WTC11 (cell line): ENCODE results near the gene IFITM5. TPM values are rescaled to one million over a fixed set of nuclear protein-coding genes. Genes with fewer than 3 reads are reported as not detected.

ENCODE experiments used
- ATAC-seq: fragments of 200-7000 bp; cut with Tn5 transposase; 2 replicates; pipeline ENCODE4 v1.10.0; 2021; ENCODE audit warnings: mild to moderate bottlenecking, moderate library complexity
- CTCF ChIA-PET: fragments of 300-600 bp; sonication (Branson Sonifier 250); formaldehyde crosslinking; loops from one replicate; lab custom pipeline; 2021; ENCODE audit warnings: antibody characterized with exemption; lab: Charles Lee
- POLR2A ChIA-PET: fragments of 350-600 bp; sonication (Branson Sonifier 250); formaldehyde crosslinking; loops from one replicate; lab custom pipeline; 2021; ENCODE audit warnings: antibody characterized with exemption; lab: Charles Lee
- DNase-seq: peaks from one replicate; pipeline ENCODE4 v3.0.0; 2021; ENCODE audit warnings: low spot score
- H3K27ac Mint-ChIP-seq: 2 replicates; pipeline ENCODE4 v1.8.0; 2021; ENCODE audit warnings: mixed read lengths
- H3K27me3 Mint-ChIP-seq: 2 replicates; pipeline ENCODE4 v1.8.0; 2021; ENCODE audit warnings: low read depth, mild to moderate bottlenecking, moderate library complexity, mixed read lengths
- H3K36me3 Mint-ChIP-seq: 2 replicates; pipeline ENCODE4 v1.8.0; 2021; ENCODE audit warnings: mixed read lengths
- H3K4me1 Mint-ChIP-seq: 2 replicates; pipeline ENCODE4 v1.8.0; 2022; ENCODE audit warnings: mixed read lengths
- H3K4me3 Mint-ChIP-seq: 2 replicates; pipeline ENCODE4 v1.8.0; 2021; ENCODE audit warnings: mild to moderate bottlenecking, moderate library complexity, mixed read lengths
- H3K9me3 Mint-ChIP-seq: 2 replicates; pipeline ENCODE4 v1.8.0; 2021; ENCODE audit warnings: mixed read lengths
- AFF4 ChIP-seq: sonication (generic); formaldehyde crosslinking; IDR thresholded peaks from 2 replicates; pipeline ENCODE4 v1.8.1; 2023; ENCODE audit warnings: mild to moderate bottlenecking, missing genetic modification reagents, borderline replicate concordance
- ATF6 ChIP-seq: sonication (generic); formaldehyde crosslinking; IDR thresholded peaks from 2 replicates; pipeline ENCODE4 v1.8.1; 2023; ENCODE audit warnings: mild to moderate bottlenecking, missing genetic modification reagents
- CBFB ChIP-seq: sonication (generic); formaldehyde crosslinking; IDR thresholded peaks from 2 replicates; pipeline ENCODE4 v1.8.1; 2022; ENCODE audit warnings: mild to moderate bottlenecking, low read depth, missing genetic modification reagents
- E2F1 ChIP-seq: sonication (generic); formaldehyde crosslinking; IDR thresholded peaks from 2 replicates; pipeline ENCODE4 v1.8.0; 2022; ENCODE audit warnings: mild to moderate bottlenecking, missing genetic modification reagents
- E2F4 ChIP-seq: sonication (generic); formaldehyde crosslinking; IDR thresholded peaks from 2 replicates; pipeline ENCODE4 v1.8.1; 2022; ENCODE audit warnings: low read depth, mild to moderate bottlenecking, moderate library complexity, missing genetic modification reagents, borderline replicate concordance
- ERG ChIP-seq: fragments of 250-450 bp; sonication (Bioruptor Pico); IDR thresholded peaks from 2 replicates; pipeline ENCODE4 v1.8.0; 2021; ENCODE audit warnings: mild to moderate bottlenecking
- FOXP4 ChIP-seq: sonication (generic); formaldehyde crosslinking; IDR thresholded peaks from 2 replicates; pipeline ENCODE4 v1.8.0; 2022; ENCODE audit warnings: mild to moderate bottlenecking, missing genetic modification reagents
- HMGA2 ChIP-seq: fragments of 250-450 bp; sonication (Bioruptor Pico); IDR thresholded peaks from 2 replicates; pipeline ENCODE4 v1.4.0; 2021; ENCODE audit warnings: mild to moderate bottlenecking, moderate library complexity
- IRF2 ChIP-seq: sonication (generic); formaldehyde crosslinking; IDR thresholded peaks from 2 replicates; pipeline ENCODE4 v1.8.0; 2022; ENCODE audit warnings: low read depth, missing genetic modification reagents, borderline replicate concordance
- JAZF1 ChIP-seq: fragments of 250-450 bp; sonication (Bioruptor Pico); IDR thresholded peaks from 2 replicates; pipeline ENCODE4 v1.9.0; 2021; ENCODE audit warnings: moderate library complexity, mild to moderate bottlenecking, inconsistent platforms
- MLX ChIP-seq: sonication (generic); formaldehyde crosslinking; IDR thresholded peaks from 2 replicates; pipeline ENCODE4 v1.8.1; 2023; ENCODE audit warnings: mild to moderate bottlenecking, missing genetic modification reagents, moderate library complexity
- OVOL2 ChIP-seq: fragments of 250-450 bp; sonication (Bioruptor Pico); IDR thresholded peaks from 2 replicates; pipeline ENCODE4 v1.9.0; 2021; ENCODE audit warnings: mild to moderate bottlenecking, borderline replicate concordance
- SMAD3 ChIP-seq: sonication (generic); formaldehyde crosslinking; IDR thresholded peaks from 2 replicates; pipeline ENCODE4 v1.8.0; 2022; ENCODE audit warnings: missing genetic modification reagents, mild to moderate bottlenecking, borderline replicate concordance
- SOX15 ChIP-seq: fragments of 250-450 bp; sonication (Bioruptor Pico); IDR thresholded peaks from 2 replicates; pipeline ENCODE4 v1.9.0; 2021; ENCODE audit warnings: mild to moderate bottlenecking
- ZNF423 ChIP-seq: fragments of 250-450 bp; sonication (Bioruptor Pico); IDR thresholded peaks from 2 replicates; pipeline ENCODE4 v2.1.2; 2022; ENCODE audit warnings: mild to moderate bottlenecking, moderate library complexity
- total RNA-seq: library from RNA; stranded (reverse); gene quantifications from 3 replicates; pipeline ENCODE4 v1.2.3, GENCODE V29; 2021

IFITM5 gene
- total RNA-seq, 1 experiment from 2014 or later: not detected

- TF ChIP-seq E2F1 (CRISPR knock-in tag) (no peak), FOXP4 (CRISPR knock-in tag) (no peak), MLX (CRISPR knock-in tag) (no peak), OVOL2 (CRISPR knock-in tag) (no peak), ZNF423 (CRISPR knock-in tag) (no peak), AFF4 (no peak), IRF2 (CRISPR knock-in tag) (no peak), E2F4 (no peak), HMGA2 (CRISPR knock-in tag) (no peak)
Measured at GRCh38 chr11:316891-317301, 17.6 kb upstream of the IFITM5 start (continued).

- peak; percentile 29 for DNase-seq
- ChIA-PET POLR2A (interaction anchor here (0.6 to 1.8 kb wide), 4 partner anchors 35 to 396 kb away, joined by 3 to 9 read pairs (median 3); no protein-coding TSS in a partner anchor), CTCF (interaction anchor here (1.2 to 3.6 kb wide), 8 partner anchors 9 to 91 kb away, joined by 3 to 34 read pairs (median 6); partner anchors contain the start of gene IFITM2)
- peak overlapping the region; percentile 75 for H3K4me3 Mint-ChIP-seq
- H3K36me3 Mint-ChIP-seq: peaks cover 11% of the 10 kb centered on the region
- peak overlapping the region; percentile 96 for H3K27ac Mint-ChIP-seq
- ATAC-seq: no peak
- H3K9me3 Mint-ChIP-seq: no peaks in the 10 kb centered on the region
- no peaks in the 10 kb centered on the region for H3K27me3 Mint-ChIP-seq
- peaks cover 43% of the 10 kb centered on the region for H3K4me1 Mint-ChIP-seq
- no peak for TF ChIP-seq JAZF1 (CRISPR knock-in tag)
- TF ChIP-seq SMAD3 (CRISPR knock-in tag): no peak
- TF ChIP-seq SOX15 (CRISPR knock-in tag): no peak
- no peak for TF ChIP-seq OVOL2 (CRISPR knock-in tag)
- TF ChIP-seq HMGA2 (CRISPR knock-in tag): no peak
- no peak for TF ChIP-seq E2F1 (CRISPR knock-in tag)
- 0 out of 2 replicates have a peak, but pooled peaks have one; percentile 4 for TF ChIP-seq CBFB (CRISPR knock-in tag)
- no peak for TF ChIP-seq ERG (CRISPR knock-in tag)
- TF ChIP-seq ATF6 (CRISPR knock-in tag): no peak
- TF ChIP-seq AFF4: no peak
Measured at GRCh38 chr11:316031-316701, 16.8 kb upstream of the IFITM5 start.
